A673 (cell line): ENCODE data around the gene LCE7A. TPM values are rescaled to one million over a fixed set of nuclear protein-coding genes. Genes with fewer than 3 reads are reported as not detected.

Source experiments
- BruUV-seq: library from RNA; stranded (reverse); fragments of 400-500 nt; replicated peaks from 2 replicates; lab custom pipeline; 2021; lab: Mats Ljungman, UMichigan
- CTCF ChIA-PET: fragments of 300-600 bp; sonication (Branson Sonifier 250); formaldehyde crosslinking; loops from one replicate; lab custom pipeline; 2022; ENCODE audit warnings: antibody characterized with exemption; lab: Charles Lee
- POLR2A ChIA-PET: fragments of 300-600 bp; sonication (Branson Sonifier 250); formaldehyde crosslinking; loops from one replicate; lab custom pipeline; 2022; ENCODE audit warnings: antibody characterized with exemption; ENCODE audit not compliant: low non-redundant PET; lab: Charles Lee
- DNase-seq: peaks from one replicate; pipeline ENCODE4 v3.0.0-alpha.2; 2015; ENCODE audit warnings: low spot score
- H3K27ac ChIP-seq: fragments of 200-600 bp; sonication (generic); 2 replicates; pipeline ENCODE4 v1.5.1; 2016; ENCODE audit warnings: mixed run types, low read depth, mild to moderate bottlenecking, mixed read lengths, antibody characterized with exemption, low read length; ENCODE audit not compliant: poor library complexity, severe bottlenecking
- H3K27me3 ChIP-seq: fragments of 200-600 bp; sonication (generic); replicated peaks from 2 replicates; pipeline ENCODE4 v1.6.1; 2017; ENCODE audit warnings: mixed run types, low read depth, mild to moderate bottlenecking, mixed read lengths, antibody characterized with exemption, low read length; ENCODE audit not compliant: insufficient read depth, poor library complexity
- H3K36me3 ChIP-seq: fragments of 200-600 bp; sonication (generic); 2 replicates; pipeline ENCODE4 v1.6.1; 2016; ENCODE audit warnings: mixed run types, mild to moderate bottlenecking, mixed read lengths, antibody characterized with exemption, low read length; ENCODE audit not compliant: insufficient read depth, poor library complexity, severe bottlenecking
- H3K4me1 ChIP-seq: fragments of 200-600 bp; sonication (generic); 2 replicates; pipeline ENCODE4 v1.6.1; 2017; ENCODE audit warnings: mixed run types, mild to moderate bottlenecking, mixed read lengths, antibody characterized with exemption, low read length; ENCODE audit not compliant: insufficient read depth, poor library complexity, severe bottlenecking
- H3K4me3 ChIP-seq: fragments of 200-600 bp; sonication (generic); 2 replicates; pipeline ENCODE4 v1.5.1; 2016; ENCODE audit warnings: low read depth, mixed run types, mild to moderate bottlenecking, mixed read lengths, low read length; ENCODE audit not compliant: poor library complexity, severe bottlenecking
- H3K9me3 ChIP-seq: fragments of 200-600 bp; sonication (generic); 2 replicates; pipeline ENCODE4 v1.6.1; 2016; ENCODE audit warnings: mixed run types, low read depth, mild to moderate bottlenecking, mixed read lengths, antibody characterized with exemption, low read length; ENCODE audit not compliant: poor library complexity, severe bottlenecking
- EZH2 ChIP-seq: fragments of 200-600 bp; sonication (generic); IDR thresholded peaks from 2 replicates; pipeline ENCODE4 v1.6.1; 2017; ENCODE audit warnings: borderline replicate concordance, low read depth, mild to moderate bottlenecking, mixed read lengths, antibody characterized with exemption, low read length; ENCODE audit not compliant: poor library complexity, severe bottlenecking
- intact Hi-C: fragments of 100-400 bp; cut with micrococcal nuclease; formaldehyde crosslinking; loops from one replicate; pipeline ENCODE4 v1.10.0; 2022; ENCODE audit not compliant: unreplicated experiment
- total RNA-seq: library from RNA; stranded (reverse); gene quantifications from 2 replicates; pipeline ENCODE4 v1.2.3, GENCODE V29; 2021
- TF ChIP-seq, protein P1 (sequence below): fragments of 300-800, 200-600 bp; sonication (generic); conservative IDR thresholded peaks from 2 replicates; pipeline ENCODE4 v1.5.1; 2017; ENCODE audit warnings: low read depth, mild to moderate bottlenecking, antibody characterized with exemption, low read length, moderate library complexity, mixed read lengths

LCE7A gene
- total RNA-seq, 1 experiment from 2014 or later: not detected

- Histone ChIP-seq H3K27ac (no peak within 1 kb of the TSS), H3K36me3 (no peaks in the 10 kb centered on the region), H3K4me3 (no peak within 1 kb of the TSS), H3K27me3 (peaks cover 54% of the 10 kb centered on the region), H3K4me1 (no peaks in the 10 kb centered on the region), H3K9me3 (no peaks in the 10 kb centered on the region)
- ChIA-PET POLR2A (no interaction called here), CTCF (no interaction called here)
- intact Hi-C loops: no loop called here
- no TSS peak for BruUV-seq
- no peak for TF ChIP-seq EZH2
- TF ChIP-seq, protein P1, sequence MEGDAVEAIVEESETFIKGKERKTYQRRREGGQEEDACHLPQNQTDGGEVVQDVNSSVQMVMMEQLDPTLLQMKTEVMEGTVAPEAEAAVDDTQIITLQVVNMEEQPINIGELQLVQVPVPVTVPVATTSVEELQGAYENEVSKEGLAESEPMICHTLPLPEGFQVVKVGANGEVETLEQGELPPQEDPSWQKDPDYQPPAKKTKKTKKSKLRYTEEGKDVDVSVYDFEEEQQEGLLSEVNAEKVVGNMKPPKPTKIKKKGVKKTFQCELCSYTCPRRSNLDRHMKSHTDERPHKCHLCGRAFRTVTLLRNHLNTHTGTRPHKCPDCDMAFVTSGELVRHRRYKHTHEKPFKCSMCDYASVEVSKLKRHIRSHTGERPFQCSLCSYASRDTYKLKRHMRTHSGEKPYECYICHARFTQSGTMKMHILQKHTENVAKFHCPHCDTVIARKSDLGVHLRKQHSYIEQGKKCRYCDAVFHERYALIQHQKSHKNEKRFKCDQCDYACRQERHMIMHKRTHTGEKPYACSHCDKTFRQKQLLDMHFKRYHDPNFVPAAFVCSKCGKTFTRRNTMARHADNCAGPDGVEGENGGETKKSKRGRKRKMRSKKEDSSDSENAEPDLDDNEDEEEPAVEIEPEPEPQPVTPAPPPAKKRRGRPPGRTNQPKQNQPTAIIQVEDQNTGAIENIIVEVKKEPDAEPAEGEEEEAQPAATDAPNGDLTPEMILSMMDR: no peak
- no peak for DNase-seq
These were observed 32.6 kb upstream of the LCE7A start, which contains the start of gene LCE1A for GRCh38 chr1:152827173-152827572. Gene LCE1A (plus strand): TSS chr1:152827473. CDS start chr1:152827473, 0 bp downstream.

DNA sequence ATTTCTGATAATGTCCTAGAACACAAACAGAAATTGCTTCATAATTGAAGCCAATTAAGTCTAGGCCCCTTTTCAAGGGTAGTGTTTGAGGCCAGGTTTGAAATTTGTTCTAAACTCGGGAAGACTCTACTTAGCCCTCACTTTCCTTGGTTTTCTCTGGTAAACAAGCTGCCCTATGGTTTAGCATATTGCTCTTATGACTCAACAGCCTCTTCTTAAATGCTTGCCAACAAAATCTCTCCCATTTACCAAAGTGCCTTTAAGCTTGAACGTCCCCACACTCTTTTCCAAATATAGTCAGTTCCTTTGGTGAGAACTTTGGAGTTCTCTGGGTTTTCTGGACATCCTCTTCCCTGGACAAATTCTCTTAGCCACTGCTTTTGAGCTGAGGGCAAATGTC is 22.9 kb upstream of the LCE7A start:
- no peaks in the 10 kb centered on the region for H3K36me3 ChIP-seq
- no TSS peak for BruUV-seq
- H3K27me3 ChIP-seq: peaks cover 9% of the 10 kb centered on the region
- CTCF ChIA-PET: no interaction called here
- intact Hi-C loops: no loop called here
- no peak for TF ChIP-seq EZH2
- TF ChIP-seq, protein P1: no peak
- H3K4me1 ChIP-seq: no peaks in the 10 kb centered on the region
- no peak for DNase-seq
- H3K27ac ChIP-seq: no peak overlapping the region
- POLR2A ChIA-PET: no interaction called here
- no peaks in the 10 kb centered on the region for H3K9me3 ChIP-seq
- no peak overlapping the region for H3K4me3 ChIP-seq

DNA sequence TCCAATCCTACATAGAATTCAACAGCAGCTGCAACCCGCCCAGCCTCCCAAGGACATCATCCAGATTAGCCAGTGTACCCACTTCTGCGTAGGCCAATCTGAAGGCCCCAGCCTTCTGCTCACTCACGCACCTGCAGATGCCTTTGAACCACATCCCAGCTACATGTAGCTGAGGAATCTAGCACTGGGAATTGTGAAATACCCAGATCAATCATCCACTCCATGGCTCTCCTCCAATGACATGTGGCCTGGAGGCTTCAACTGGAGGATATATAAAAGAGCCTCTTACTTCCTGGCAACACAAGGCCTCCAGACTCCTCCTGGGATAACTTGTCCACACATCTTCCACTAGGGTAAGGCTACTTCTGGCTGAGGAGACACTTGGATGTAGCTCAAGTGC is 17.2 kb upstream of the LCE7A start, which contains the start of gene LCE6A:
Gene LCE6A (plus strand): TSS at position 301 of the 400 bp plus-strand sequence. CDS start 665 bp downstream, outside the sequence.
- no TSS peak for BruUV-seq
- H3K4me3 ChIP-seq: no peak within 1 kb of the TSS
- POLR2A ChIA-PET: no interaction called here
- DNase-seq: no peak
- TF ChIP-seq, protein P1: no peak
- TF ChIP-seq EZH2: no peak
- intact Hi-C loops: no loop called here
- CTCF ChIA-PET: no interaction called here
- no peaks in the 10 kb centered on the region for H3K36me3 ChIP-seq
- peaks cover 11% of the 10 kb centered on the region for H3K27me3 ChIP-seq
- H3K9me3 ChIP-seq: no peaks in the 10 kb centered on the region
- H3K4me1 ChIP-seq: no peaks in the 10 kb centered on the region
- no peak within 1 kb of the TSS for H3K27ac ChIP-seq
